Activated CD8-positive, alpha-beta memory T cell treated with anti-CD3 and anti-CD28 coated beads, Interleukin-2, amount 50 U/mL, for 1 hour (primary cell): Measurements from ENCODE around the gene NTNG1.
"Not testable (repeated sequence)": the region's sequence is repeated elsewhere in the genome, so short reads cannot be mapped to it uniquely, and the experiment has no call there.

ENCODE experiments used
- DNase-seq: peaks from one replicate; pipeline ENCODE4 v3.0.0-alpha.2; 2020; ENCODE audit errors: extremely low read depth

The NTNG1 gene

GRCh38 chr1:107198561-107198960 lies 57.7 kb downstream of the NTNG1 start:
- DNase-seq, result no peak

GRCh38 chr1:107200631-107201030 lies 59.8 kb downstream of the NTNG1 start:
- DNase-seq, result no peak

- no peak for DNase-seq
Observed at GRCh38 chr1:107202007-107202406, 61.2 kb downstream of the NTNG1 start.

GRCh38 chr1:107213225-107213624 lies 72.4 kb downstream of the NTNG1 start:
- DNase-seq, result no peak

GRCh38 chr1:107220036-107220435 lies 79.2 kb downstream of the NTNG1 start:
- no peak for DNase-seq

- no peak for DNase-seq
Observed at GRCh38 chr1:107225706-107226105, 84.9 kb downstream of the NTNG1 start.

- DNase-seq, result no peak
Observed at GRCh38 chr1:107228704-107229371, 88.0 kb downstream of the NTNG1 start.

GRCh38 chr1:107229711-107230110 lies 88.9 kb downstream of the NTNG1 start:
- no peak for DNase-seq

- DNase-seq, result no peak
Observed at GRCh38 chr1:107230121-107230520, 89.3 kb downstream of the NTNG1 start.

GRCh38 chr1:107231291-107231690 lies 90.5 kb downstream of the NTNG1 start:
- no peak for DNase-seq

GRCh38 chr1:107232426-107232825 lies 91.6 kb downstream of the NTNG1 start:
- no peak for DNase-seq

- not testable (repeated sequence) for DNase-seq
Observed at GRCh38 chr1:107236760-107237159, 95.9 kb downstream of the NTNG1 start.

GRCh38 chr1:107243461-107243860 lies 102.6 kb downstream of the NTNG1 start:
- DNase-seq, result no peak

- DNase-seq, result no peak
Observed at GRCh38 chr1:107244709-107245500, 104.1 kb downstream of the NTNG1 start.

- no peak for DNase-seq
Observed at GRCh38 chr1:107246775-107247345, 106.0 kb downstream of the NTNG1 start.

- no peak for DNase-seq
Observed at GRCh38 chr1:107247679-107248078, 106.8 kb downstream of the NTNG1 start.

- no peak for DNase-seq
Observed at GRCh38 chr1:107250169-107250568, 109.3 kb downstream of the NTNG1 start.

GRCh38 chr1:107251083-107251482 lies 110.2 kb downstream of the NTNG1 start:
- DNase-seq, result no peak

- DNase-seq, result no peak
Observed at GRCh38 chr1:107251839-107252238, 111.0 kb downstream of the NTNG1 start.

GRCh38 chr1:107252271-107252670 lies 111.4 kb downstream of the NTNG1 start:
- no peak for DNase-seq

- no peak for DNase-seq
Observed at GRCh38 chr1:107254306-107254705, 113.5 kb downstream of the NTNG1 start.

- no peak for DNase-seq
Observed at GRCh38 chr1:107255469-107255868, 114.6 kb downstream of the NTNG1 start.
